ENCODE results near the gene GJD2.
A peak's percentile ranks its signal among the peaks of the same experiment; 100 is the strongest.

The GJD2 gene

DNA sequence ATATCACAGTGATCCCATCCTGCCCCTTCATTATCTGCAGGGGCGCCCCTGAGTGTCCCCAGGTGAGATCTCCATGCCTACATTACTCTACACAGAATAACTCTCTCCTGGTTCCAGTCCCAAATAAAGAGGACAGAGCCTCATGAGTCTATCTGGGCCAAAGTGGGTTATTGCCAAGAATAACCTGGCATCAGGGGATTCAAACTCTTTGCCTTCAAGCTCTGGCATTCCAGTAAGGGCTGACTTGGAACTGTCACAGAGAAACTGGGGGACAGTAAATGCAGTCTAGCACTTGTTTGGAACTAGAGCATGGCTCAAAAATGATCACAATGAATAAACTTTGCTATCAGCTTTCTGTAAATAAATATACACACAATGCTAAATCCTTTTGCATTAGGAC, 30.3 kb downstream of the GJD2 start:
- DNase-seq (ENCODE audit: low spot score): no peak

DNA sequence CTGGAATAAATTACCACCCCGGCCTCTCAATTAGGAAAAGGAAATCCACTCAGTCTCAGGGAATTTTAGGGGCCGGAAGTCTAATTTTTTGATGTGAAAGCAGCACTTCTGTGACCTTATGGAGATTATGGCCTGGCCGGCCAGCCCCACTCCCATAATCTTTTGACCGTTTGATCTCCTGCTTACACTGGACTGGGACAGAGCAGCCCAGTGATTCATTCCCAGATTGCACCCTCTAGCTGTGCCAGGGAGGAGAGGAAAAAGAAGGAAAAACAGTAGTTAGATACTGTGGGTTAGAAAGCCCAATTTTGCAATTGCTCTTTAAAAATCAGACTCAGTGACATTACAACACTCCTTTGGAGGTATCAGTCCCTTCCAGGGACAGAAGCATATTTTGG, 32.4 kb downstream of the GJD2 start:
- DNase-seq (ENCODE audit: low spot score): peak; percentile 71

DNA sequence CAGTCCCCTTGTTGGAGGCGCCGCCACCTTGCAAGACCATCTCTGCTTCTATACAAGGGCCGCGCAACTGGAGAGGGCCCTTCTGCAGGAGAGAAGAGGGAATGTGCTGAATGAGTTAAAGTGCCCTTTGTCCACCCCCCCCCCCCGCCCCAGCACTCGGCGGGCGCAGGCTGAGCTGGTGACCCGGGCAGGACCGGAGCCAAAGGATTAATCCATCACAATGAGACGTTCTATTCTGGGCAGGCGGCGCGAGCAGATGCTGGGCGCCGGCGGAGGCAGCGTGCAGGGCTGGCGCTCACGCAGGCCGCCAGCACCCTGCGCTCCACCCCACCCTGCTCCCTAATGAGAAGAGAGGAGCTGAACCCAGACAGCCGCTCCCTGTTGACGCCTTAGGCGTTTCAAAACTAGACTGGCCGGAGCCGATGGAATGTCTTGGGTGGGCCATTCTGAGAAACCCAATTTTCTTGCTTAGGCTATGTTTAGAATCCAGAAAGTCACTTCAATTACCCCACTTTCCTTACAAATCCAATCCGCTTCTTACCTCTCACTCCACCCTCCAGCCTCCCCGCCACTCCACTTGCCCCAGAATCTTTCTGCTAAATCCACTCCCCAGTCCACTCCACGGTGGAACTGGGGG, 32.9 kb downstream of the GJD2 start:
- DNase-seq (ENCODE audit: low spot score): peak; percentile 87

DNA sequence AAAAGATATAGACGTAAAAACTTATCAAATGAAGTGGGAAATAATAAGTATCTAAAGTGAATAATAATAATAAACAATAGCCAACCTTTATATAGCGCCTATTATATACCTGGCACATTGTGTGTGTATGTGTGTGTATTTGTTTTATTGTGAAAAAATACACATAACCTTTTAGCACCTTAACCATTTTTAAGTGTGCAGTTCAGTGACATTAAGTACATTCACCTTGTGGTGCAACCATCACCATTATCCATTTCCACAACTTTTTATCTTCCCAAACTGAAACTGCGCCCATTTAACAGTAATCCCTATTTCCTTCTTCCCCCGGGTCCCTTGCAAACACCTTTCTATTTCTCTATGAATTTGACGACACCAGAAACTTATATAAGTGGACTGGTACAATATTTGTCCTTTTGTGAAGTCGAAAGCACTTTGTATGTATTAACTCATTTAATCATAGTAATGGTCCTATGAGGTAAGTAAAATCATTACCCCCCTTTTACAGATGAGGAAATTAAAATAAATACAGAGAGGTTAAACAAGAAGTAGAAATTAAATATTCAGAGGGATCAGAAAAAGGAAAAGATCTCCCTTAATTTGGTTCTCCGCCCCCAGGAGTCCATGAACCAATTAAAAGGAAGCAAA, 33.5 kb downstream of the GJD2 start:
- no peak for DNase-seq (ENCODE audit: low spot score)

DNA sequence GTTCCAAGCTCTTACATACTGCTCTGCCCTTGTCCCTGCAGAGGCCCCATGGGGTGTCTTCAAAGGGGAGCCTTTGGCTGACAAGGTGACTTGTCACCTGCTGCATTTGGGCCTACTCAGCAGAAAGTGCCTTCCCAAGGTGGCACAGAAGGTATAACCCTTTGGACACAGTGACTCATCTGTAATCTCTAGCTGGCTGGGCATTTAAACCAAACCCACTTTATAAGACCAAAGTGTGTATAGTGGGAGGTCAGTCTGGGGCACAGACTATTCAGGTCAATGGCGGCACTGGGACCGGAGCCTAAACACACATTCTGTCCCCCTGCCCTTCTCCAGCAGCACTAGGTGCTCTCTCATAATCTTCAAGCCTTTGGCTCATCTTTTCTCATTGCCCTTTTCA, 35.1 kb downstream of the GJD2 start:
- DNase-seq (ENCODE audit: low spot score): no peak

DNA sequence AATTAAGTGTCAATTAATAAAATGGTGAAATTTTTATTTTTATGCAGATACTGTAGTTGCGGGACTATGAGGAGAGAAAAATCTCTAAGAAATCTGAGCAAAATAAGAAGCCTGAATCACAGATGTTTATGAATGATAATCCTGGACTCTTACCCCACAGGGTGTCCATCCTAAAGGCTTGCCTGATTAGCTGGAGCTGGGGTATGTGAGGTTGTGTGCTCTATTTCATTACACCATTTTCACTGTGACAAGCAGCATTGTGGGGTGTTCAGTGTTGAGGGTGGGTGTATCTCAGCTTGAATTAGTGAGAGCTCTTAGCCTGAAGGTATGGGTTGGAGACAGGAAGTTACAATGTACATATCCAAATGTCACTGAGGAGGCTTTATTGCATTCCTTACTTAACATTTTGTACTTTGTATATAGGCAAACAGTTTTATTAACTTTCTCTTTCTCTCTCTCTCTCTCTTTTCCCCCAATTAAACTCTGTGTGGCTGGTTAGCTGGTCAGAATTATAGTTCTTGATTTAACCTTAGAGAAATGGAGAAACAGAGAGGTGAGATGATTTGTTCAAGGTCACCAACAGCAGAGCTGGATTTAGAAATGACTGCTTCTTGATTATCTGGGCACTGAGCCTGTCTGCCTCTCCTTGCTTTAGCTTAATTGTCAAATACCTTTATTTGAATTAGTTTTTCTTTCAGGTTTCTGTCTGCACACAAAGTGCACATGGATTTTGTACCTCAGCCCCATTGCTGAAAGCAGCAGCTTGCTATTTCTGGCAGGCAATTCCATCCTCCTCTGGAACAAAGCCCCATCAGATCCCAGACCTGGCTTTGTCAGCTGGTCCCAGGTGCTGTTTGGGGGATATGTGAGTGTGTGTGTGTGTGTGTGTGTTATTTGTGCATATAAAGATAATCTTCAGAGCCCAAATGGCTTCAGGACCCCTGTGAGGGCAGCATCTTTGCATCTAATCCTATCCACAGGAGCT, 35.8 kb downstream of the GJD2 start:
- DNase-seq (ENCODE audit: low spot score): no peak

DNA sequence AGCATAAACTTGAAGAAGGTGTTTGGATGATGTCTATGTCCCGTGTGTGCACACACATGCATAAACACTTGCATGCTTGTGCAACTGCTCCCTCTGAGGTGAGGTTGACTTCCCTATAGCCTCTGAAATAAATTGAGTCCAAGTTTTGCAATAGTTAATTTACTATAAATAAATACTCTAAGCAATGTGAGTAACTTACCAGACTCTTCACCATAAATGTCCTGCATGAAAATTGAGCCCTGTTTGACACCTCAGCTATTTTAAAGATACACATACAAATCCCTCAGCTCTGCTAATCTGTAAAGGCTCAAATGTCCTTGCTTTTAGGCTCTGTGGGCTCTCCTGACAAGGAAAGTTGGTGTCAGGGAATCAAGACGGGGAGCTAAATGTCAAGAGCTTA, 37.1 kb downstream of the GJD2 start:
- no peak for DNase-seq (ENCODE audit: low spot score)

DNA sequence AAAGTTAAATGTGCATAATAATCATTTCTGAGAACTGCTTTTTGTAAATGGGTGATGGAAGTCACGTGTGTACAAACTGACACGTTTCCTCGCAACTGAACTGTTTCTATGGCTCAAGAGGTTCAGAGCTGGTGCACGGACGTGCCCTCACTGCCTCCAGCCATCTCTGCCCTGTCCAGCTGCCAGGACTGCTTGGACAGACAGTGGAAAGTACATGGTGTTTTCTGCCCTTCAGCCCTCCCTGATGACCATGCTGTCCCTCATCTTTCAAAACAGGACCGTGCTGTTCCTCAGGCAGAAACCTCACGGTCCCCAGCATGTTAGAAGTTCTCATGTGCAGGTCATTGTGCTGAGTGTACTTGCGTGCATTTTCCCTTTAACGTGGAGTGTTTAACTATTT, 38.7 kb downstream of the GJD2 start:
- no peak for DNase-seq (ENCODE audit: low spot score)

DNA sequence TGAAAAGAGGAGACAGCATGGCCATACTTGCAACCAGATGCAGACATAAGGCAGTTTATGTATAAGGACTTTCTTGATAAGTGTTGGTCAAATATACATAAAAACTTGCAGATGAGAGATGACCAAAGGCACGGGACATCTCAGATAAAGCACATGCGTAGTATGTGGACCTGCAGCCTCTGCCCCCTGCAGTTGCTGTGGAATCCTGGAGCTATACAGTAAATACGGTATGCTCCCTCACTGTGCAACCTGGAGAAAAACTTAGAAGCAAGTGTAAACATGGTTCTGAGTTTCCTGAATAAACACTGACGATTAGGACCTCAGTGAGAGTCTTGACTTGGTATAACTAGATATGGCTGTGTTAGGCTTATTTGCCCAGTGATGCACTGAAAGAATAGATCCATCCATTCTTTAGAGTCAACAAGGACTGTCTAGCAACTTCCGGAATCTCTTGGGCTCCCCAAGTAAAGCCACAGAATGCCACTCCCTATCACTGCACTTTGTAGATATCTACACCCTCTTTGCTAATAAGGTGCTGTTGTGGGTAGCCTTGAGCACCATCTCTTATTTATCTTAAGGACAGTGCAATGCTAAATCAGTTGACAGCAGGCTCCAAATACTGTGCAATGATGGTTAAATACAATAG, 40.2 kb downstream of the GJD2 start:
- DNase-seq (ENCODE audit: low spot score): no peak

DNA sequence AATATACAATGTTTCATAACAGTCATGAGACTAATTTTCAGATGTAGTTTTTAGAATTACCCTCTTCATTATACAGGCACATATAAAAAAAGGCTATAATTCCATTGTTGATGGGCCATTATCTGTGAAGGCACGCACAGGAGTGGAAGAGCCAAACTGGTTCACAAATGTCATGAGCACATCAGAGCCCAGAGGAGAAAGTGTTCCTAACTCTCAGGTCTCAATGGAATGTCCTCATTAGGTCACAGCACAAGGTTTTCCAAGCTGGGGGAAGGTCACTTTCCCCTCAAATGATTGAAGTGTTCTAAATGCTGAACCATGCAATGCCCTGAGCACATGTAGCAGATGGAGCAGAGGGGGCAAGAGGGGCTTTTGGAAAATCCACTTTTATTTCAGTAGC, 41.2 kb downstream of the GJD2 start:
- no peak for DNase-seq (ENCODE audit: low spot score)

DNA sequence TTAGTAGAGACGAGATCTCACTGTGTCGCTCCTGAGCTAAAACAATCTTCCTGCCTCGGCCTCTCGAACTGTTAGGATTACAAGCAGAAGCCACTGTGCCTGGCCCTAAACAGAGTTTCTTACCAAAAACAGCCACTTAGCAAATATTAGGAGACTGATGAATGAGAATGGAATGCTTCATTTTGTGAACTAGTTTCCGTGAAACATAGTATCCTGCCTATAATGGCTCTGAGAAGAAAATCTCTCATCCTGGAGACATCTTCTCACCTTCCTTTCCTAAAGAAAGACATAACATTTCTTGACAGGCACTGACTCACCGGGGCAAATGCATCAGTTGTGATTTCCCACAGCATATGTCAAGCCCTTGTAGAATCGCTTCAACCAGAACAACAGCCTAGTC, 44.9 kb downstream of the GJD2 start:
- DNase-seq (ENCODE audit: low spot score): peak; percentile 66

DNA sequence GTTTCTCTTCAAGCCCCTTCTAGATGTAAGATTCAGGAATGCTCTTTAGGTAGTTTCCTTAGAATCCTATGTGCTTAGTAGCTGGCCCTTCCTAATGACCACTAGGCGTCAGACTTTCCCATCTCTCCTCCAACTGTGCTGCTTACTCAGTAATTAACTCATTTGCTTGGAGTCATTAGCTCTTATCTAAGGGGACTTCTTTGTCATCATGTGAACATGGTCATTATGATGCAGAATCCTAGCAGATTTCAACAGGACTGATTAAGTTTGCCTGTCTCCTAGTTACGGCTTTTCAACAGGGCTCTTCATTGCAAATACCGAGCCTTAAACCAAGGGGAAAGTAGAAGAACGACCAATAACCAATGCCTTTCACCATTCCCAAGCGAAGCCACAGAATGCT, 46.4 kb downstream of the GJD2 start:
- DNase-seq (ENCODE audit: low spot score): peak; percentile 63

DNA sequence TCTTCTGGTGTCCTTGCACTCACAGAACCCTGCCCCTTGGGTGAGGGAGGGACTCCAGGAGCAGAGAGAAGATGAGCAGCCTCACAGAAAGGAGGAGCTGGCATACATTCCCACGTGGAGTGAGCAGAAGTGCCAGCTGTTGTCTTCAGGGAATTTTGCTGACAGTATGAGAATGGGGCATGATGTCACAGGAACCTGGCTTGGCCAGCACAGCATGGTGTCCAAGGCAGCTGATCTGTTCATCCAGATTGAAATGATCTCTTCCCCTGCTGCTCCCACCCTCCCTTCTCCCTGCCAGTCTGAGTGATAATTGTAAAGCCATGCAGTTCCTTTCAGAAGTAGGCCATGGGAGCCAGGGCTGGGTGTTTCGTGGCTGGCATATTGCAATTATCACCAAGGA, 53.3 kb downstream of the GJD2 start:
- DNase-seq (ENCODE audit: low spot score): no peak
